K562 (cell line): Measurements from ENCODE around the gene RYR1. TPM values are rescaled to one million over a fixed set of nuclear protein-coding genes. Genes with fewer than 3 reads are reported as not detected.

Experiments used
- ATAC-seq: fragments of 200-7000 bp; cut with Tn5 transposase; 3 replicates; pipeline ENCODE4 v1.9.1; 2020; ENCODE audit warnings: moderate library complexity
- BruUV-seq: library from RNA; stranded (reverse); fragments of 400-500 nt; replicated peaks from 2 replicates; lab custom pipeline; 2021; lab: Mats Ljungman, UMichigan
- CTCF ChIA-PET: fragments of 300-600 bp; formaldehyde crosslinking; extraction: SDS; loops from one replicate; lab custom pipeline; 2021; ENCODE audit warnings: low intra/inter-chr PET ratio; lab: Yijun Ruan, JAX
- POLR2A ChIA-PET: fragments of 300-600, 350-650 bp; sonication (Branson Sonifier 250); formaldehyde crosslinking; extraction: SDS; loops from one replicate; lab custom pipeline; 2021; ENCODE audit warnings: antibody characterized with exemption, inconsistent platforms; lab: Yijun Ruan, JAX
- DNase-seq, 4 experiments: peaks; one replicate each; pipeline versions ENCODE4 v3.0.0 to v3.0.0-alpha.2; 2011 to 2018; ENCODE audit warnings: low spot score in 3 of 4, mixed read lengths in 3 of 4; ENCODE audit errors: extremely low read depth in 1 of 4
- FAIRE-seq: peaks from 2 replicates; lab custom pipeline; 2011; peaks lifted over from hg19 to GRCh38; lab: Jason Lieb, UNC
- H2AFZ ChIP-seq: 2 replicates; pipeline ENCODE4 v1.6.0; 2011; ENCODE audit warnings: low read depth, low read length, control low read depth, inconsistent platforms
- H3K27ac ChIP-seq: fragments of 200-600 bp; 3 replicates; pipeline ENCODE4 v1.8.0; 2011; ENCODE audit warnings: low read depth, mild to moderate bottlenecking, control low read depth, inconsistent platforms, low read length, moderate library complexity, mixed read lengths; ENCODE audit errors: extremely low read depth
- H3K27me3 ChIP-seq, 2 experiments: fragments of 300-600 bp in 1 of 2; 2 replicates in 1 of 2; 3 replicates in 1 of 2; pipeline versions ENCODE4 v1.6.0 to v1.8.0; 2011; ENCODE audit warnings: inconsistent platforms in 2 of 2, low read length in 2 of 2, mild to moderate bottlenecking in 1 of 2, mixed read lengths in 1 of 2, moderate library complexity in 1 of 2; ENCODE audit not compliant: control insufficient read depth in 2 of 2, insufficient read depth in 2 of 2
- H3K36me3 ChIP-seq: fragments of 300-600 bp; 3 replicates; pipeline ENCODE4 v1.8.0; 2011; ENCODE audit warnings: mild to moderate bottlenecking, low read length, inconsistent platforms; ENCODE audit not compliant: control insufficient read depth, insufficient read depth
- H3K4me1 ChIP-seq, 2 experiments: fragments of 200-600 bp in 1 of 2; replicated peaks in 1 of 2; 2 replicates in 1 of 2; 3 replicates in 1 of 2; pipeline versions ENCODE4 v1.5.1 to v1.8.0; 2011; ENCODE audit warnings: inconsistent platforms in 2 of 2, low read length in 2 of 2, mild to moderate bottlenecking in 1 of 2, mixed read lengths in 1 of 2, moderate library complexity in 1 of 2; ENCODE audit not compliant: control insufficient read depth in 2 of 2, insufficient read depth in 2 of 2
- H3K4me2 ChIP-seq: 2 replicates; pipeline ENCODE4 v1.6.1; 2011; ENCODE audit warnings: low read length, control low read depth, inconsistent platforms, mixed read lengths; ENCODE audit not compliant: insufficient read depth
- H3K4me3 ChIP-seq: fragments of 200-600 bp; sonication (generic), shearing (Covaris generic); 2 replicates; pipeline ENCODE4 v1.5.1; 2016; ENCODE audit warnings: control low read depth, inconsistent platforms
- H3K79me2 ChIP-seq: fragments of 200-600 bp; 3 replicates; pipeline ENCODE4 v1.8.0; 2011; ENCODE audit warnings: low read length, inconsistent platforms; ENCODE audit not compliant: control insufficient read depth, insufficient read depth
- H3K9ac ChIP-seq, 2 experiments: 2 replicates each; pipeline versions ENCODE4 v1.6.0 to v1.6.1; 2011; ENCODE audit warnings: low read depth in 2 of 2, low read length in 2 of 2, control low read depth in 1 of 2, inconsistent platforms in 1 of 2, mild to moderate bottlenecking in 1 of 2, mixed read lengths in 1 of 2; ENCODE audit not compliant: insufficient read depth in 1 of 2
- H3K9me1 ChIP-seq: one replicate; pipeline ENCODE4 v1.6.0; 2011; ENCODE audit warnings: inconsistent platforms, mild to moderate bottlenecking, low read length, moderate library complexity; ENCODE audit not compliant: control insufficient read depth, insufficient read depth
- H3K9me3 ChIP-seq: replicated peaks from 2 replicates; pipeline ENCODE4 v1.5.1; 2011; ENCODE audit warnings: low read depth, low read length, inconsistent platforms; ENCODE audit not compliant: control insufficient read depth, insufficient read depth
- H4K20me1 ChIP-seq: replicated peaks from 2 replicates; pipeline ENCODE4 v1.6.1; 2011; ENCODE audit warnings: low read length, inconsistent platforms, mixed read lengths; ENCODE audit not compliant: control insufficient read depth, insufficient read depth
- ATF3 ChIP-seq, 2 experiments: fragments of 450-650 bp in 1 of 2; sonication (generic) in 1 of 2; formaldehyde crosslinking in 1 of 2; IDR thresholded peaks in 1 of 2; conservative IDR thresholded peaks in 1 of 2; 2 replicates each; pipeline versions ENCODE4 v1.6.1 to v1.8.1; 2016 to 2023; ENCODE audit warnings: mild to moderate bottlenecking in 2 of 2, moderate library complexity in 2 of 2, inconsistent platforms in 1 of 2, missing genetic modification reagents in 1 of 2
- HNRNPLL ChIP-seq: fragments of 200-400 bp; formaldehyde crosslinking; IDR thresholded peaks from 2 replicates; pipeline ENCODE4 v1.6.1; 2017; ENCODE audit warnings: low read length, low read depth, mild to moderate bottlenecking; ENCODE audit not compliant: poor library complexity, severe bottlenecking
- PML ChIP-seq: IDR thresholded peaks from 2 replicates; pipeline ENCODE4 v1.6.1; 2012; ENCODE audit warnings: low read length, inconsistent platforms
- POLR2G ChIP-seq: fragments of 200-400 bp; formaldehyde crosslinking; IDR thresholded peaks from 2 replicates; pipeline ENCODE4 v1.6.1; 2017; ENCODE audit warnings: low read depth, mild to moderate bottlenecking, antibody characterized with exemption, low read length, moderate library complexity
- WGBS: fragments of 100-300 bp; shearing (Covaris generic); methylation state at CpG from one replicate; pipeline ENCODE4 v1.1.6; 2016; ENCODE audit warnings: low coverage, mixed read lengths; ENCODE audit not compliant: insufficient coverage; ENCODE audit errors: missing lambda C conversion rate; 5-methylcytosine and 5-hydroxymethylcytosine counted together
- in situ Hi-C: fragments of 300-500 bp; cut with MboI; formaldehyde crosslinking; loops from 4 replicates; pipeline ENCODE4 v1.15.0; 2018; ENCODE audit warnings: inconsistent platforms, mixed read lengths
- intact Hi-C: fragments of 100-400 bp; cut with micrococcal nuclease; formaldehyde crosslinking; loops from 2 replicates; pipeline ENCODE4 v1.14.2; 2022
- polyA plus RNA-seq, 8 experiments: library from polyadenylated mRNA; depleted of rRNA in 4 of 8; stranded (reverse) in 5 of 8; unstranded in 3 of 8; fragments of >200 nt; fragmentation: Nextera tagmentation in 2 of 8; fragmentation: Illumina TruSeq in 1 of 8; extraction: Ambion mirVana in 2 of 8; extraction: Trizol in 1 of 8; gene quantifications; 2 replicates each; pipeline versions ENCODE4 v1.2.1 to v1.2.3, GENCODE V29; 2011 to 2014; ENCODE audit warnings: inconsistent platforms in 1 of 8, missing spikeins in 1 of 8
- total RNA-seq, 7 experiments: library from RNA; depleted of rRNA in 6 of 7; stranded (reverse); fragments of >200 nt in 6 of 7; fragmentation: Illumina TruSeq in 2 of 7; extraction: Trizol in 2 of 7; gene quantifications; 2 replicates each; pipeline versions ENCODE4 v1.2.1 to v1.2.3, GENCODE V29; 2011 to 2021; ENCODE audit warnings: low replicate concordance in 1 of 7
- TF ChIP-seq, protein P1 (sequence below): sonication (generic); formaldehyde crosslinking; IDR thresholded peaks from 2 replicates; pipeline ENCODE4 v1.8.1; 2023; ENCODE audit warnings: mild to moderate bottlenecking, missing genetic modification reagents
- TF ChIP-seq, protein P2 (sequence below), 3 experiments: IDR thresholded peaks in 2 of 3; conservative IDR thresholded peaks in 1 of 3; 2 replicates each; pipeline ENCODE4 v1.5.1; 2011 to 2012; ENCODE audit warnings: low read length in 3 of 3, mild to moderate bottlenecking in 3 of 3, control low read depth in 2 of 3, improper control_type of control experiment in 1 of 3, inconsistent platforms in 1 of 3, low read depth in 1 of 3, mixed read lengths in 1 of 3, moderate library complexity in 1 of 3; ENCODE audit not compliant: insufficient read depth in 2 of 3

The RYR1 gene
- total and polyA plus RNA-seq, 9 of the 15 experiments (the other 6 are each of a cell fraction or from before 2014, with no cell fraction given), result 0.11 to 7.4 (median 3.7) TPM

GRCh38 chr19:38451036-38451435 lies 17.5 kb downstream of the RYR1 start:
- H3K4me1 ChIP-seq, result peaks cover 5 to 26% of the 10 kb centered on the region in 2 experiments
- ATAC-seq, result no peak
- no peak for TF ChIP-seq PML
- TF ChIP-seq HNRNPLL, result peak; percentile 0
- TF ChIP-seq, all 486 proteins: peak for 1
- Histone ChIP-seq H3K27ac (no peak overlapping the region), H3K4me2 (no peak overlapping the region), H3K9ac (no peak overlapping the region), H3K36me3 (peaks cover 33% of the 10 kb centered on the region; the same call in 1 of the 3 replicates), H3K4me3 (no peak overlapping the region), H2AFZ (no peak overlapping the region), H3K79me2 (no peaks in the 10 kb centered on the region), H4K20me1 (no peaks in the 10 kb centered on the region), H3K27me3 (no peaks in the 10 kb centered on the region), H3K9me1 (no peaks in the 10 kb centered on the region), H3K9me3 (no peaks in the 10 kb centered on the region)
- DNase-seq (no peak), FAIRE-seq (no peak)
- BruUV-seq, result no TSS peak
- CTCF ChIA-PET, result no interaction called here
- POLR2A ChIA-PET, result interaction anchor here (0.6 to 1.6 kb wide), 4 partner anchors 11 to 48 kb away, joined by 3 to 4 read pairs (median 4); partner anchors contain the start of gene FAM98C
- intact Hi-C loops, result no loop called here
- WGBS, result 73% methylated on average over 8 of the region's 8 CpGs
- in situ Hi-C loops, result no loop called here

GRCh38 chr19:38451629-38452028 lies 18.1 kb downstream of the RYR1 start:
- BruUV-seq, result no TSS peak
- intact Hi-C loops (no loop called here), in situ Hi-C loops (no loop called here)
- Histone ChIP-seq H3K9ac (peak overlapping the region in 1 of 2 experiments; percentile 49; a peak in 2 of 4 replicates), H3K9me1 (no peaks in the 10 kb centered on the region), H3K4me1 (peaks cover 5 to 26% of the 10 kb centered on the region in 2 experiments), H3K9me3 (no peaks in the 10 kb centered on the region), H3K79me2 (no peaks in the 10 kb centered on the region), H3K4me3 (no peak overlapping the region), H4K20me1 (no peaks in the 10 kb centered on the region), H2AFZ (no peak overlapping the region), H3K4me2 (no peak overlapping the region), H3K27ac (no peak overlapping the region), H3K36me3 (peaks cover 29% of the 10 kb centered on the region; the same call in 1 of the 3 replicates), H3K27me3 (no peaks in the 10 kb centered on the region)
- 93% methylated on average over 8 of the region's 9 CpGs for WGBS
- ATAC-seq, result no peak
- ChIA-PET POLR2A (interaction anchor here (1.3 to 1.6 kb wide), 3 partner anchors 12 to 49 kb away, joined by 3 to 4 read pairs (median 4); partner anchors contain the start of gene FAM98C), CTCF (no interaction called here)
- DNase-seq, result no peak
- FAIRE-seq, result peak; percentile 69
- TF ChIP-seq, protein P1, sequence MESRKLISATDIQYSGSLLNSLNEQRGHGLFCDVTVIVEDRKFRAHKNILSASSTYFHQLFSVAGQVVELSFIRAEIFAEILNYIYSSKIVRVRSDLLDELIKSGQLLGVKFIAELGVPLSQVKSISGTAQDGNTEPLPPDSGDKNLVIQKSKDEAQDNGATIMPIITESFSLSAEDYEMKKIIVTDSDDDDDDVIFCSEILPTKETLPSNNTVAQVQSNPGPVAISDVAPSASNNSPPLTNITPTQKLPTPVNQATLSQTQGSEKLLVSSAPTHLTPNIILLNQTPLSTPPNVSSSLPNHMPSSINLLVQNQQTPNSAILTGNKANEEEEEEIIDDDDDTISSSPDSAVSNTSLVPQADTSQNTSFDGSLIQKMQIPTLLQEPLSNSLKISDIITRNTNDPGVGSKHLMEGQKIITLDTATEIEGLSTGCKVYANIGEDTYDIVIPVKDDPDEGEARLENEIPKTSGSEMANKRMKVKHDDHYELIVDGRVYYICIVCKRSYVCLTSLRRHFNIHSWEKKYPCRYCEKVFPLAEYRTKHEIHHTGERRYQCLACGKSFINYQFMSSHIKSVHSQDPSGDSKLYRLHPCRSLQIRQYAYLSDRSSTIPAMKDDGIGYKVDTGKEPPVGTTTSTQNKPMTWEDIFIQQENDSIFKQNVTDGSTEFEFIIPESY (CRISPR knock-in tag), result peak; percentile 99
- TF ChIP-seq POLR2G (0 out of 2 replicates have a peak, but pooled peaks have one; percentile 15), ATF3 (IDR thresholded peaks at IDR 0.05) (peak; percentile 33), ATF3 (CRISPR knock-in tag; conservative IDR thresholded peaks at IDR 0.05) (no peak)
- TF ChIP-seq, protein P2, sequence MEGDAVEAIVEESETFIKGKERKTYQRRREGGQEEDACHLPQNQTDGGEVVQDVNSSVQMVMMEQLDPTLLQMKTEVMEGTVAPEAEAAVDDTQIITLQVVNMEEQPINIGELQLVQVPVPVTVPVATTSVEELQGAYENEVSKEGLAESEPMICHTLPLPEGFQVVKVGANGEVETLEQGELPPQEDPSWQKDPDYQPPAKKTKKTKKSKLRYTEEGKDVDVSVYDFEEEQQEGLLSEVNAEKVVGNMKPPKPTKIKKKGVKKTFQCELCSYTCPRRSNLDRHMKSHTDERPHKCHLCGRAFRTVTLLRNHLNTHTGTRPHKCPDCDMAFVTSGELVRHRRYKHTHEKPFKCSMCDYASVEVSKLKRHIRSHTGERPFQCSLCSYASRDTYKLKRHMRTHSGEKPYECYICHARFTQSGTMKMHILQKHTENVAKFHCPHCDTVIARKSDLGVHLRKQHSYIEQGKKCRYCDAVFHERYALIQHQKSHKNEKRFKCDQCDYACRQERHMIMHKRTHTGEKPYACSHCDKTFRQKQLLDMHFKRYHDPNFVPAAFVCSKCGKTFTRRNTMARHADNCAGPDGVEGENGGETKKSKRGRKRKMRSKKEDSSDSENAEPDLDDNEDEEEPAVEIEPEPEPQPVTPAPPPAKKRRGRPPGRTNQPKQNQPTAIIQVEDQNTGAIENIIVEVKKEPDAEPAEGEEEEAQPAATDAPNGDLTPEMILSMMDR (IDR thresholded peaks at IDR 0.05 in 2 of 3, conservative IDR thresholded peaks at IDR 0.05 in 1 of 3; ENCODE audit: insufficient read depth in 2 of 3, low read depth in 1 of 3, low read length in 3 of 3), result 0 out of 6 replicates have a peak, but pooled peaks of 1 of the 3 experiments have one; percentile 4
